ENCODE measurements around the gene CEBPB.

GRCh38 chr20:50216543-50217206 lies 26.0 kb downstream of the CEBPB start:
- TF ChIP-seq, protein P1, sequence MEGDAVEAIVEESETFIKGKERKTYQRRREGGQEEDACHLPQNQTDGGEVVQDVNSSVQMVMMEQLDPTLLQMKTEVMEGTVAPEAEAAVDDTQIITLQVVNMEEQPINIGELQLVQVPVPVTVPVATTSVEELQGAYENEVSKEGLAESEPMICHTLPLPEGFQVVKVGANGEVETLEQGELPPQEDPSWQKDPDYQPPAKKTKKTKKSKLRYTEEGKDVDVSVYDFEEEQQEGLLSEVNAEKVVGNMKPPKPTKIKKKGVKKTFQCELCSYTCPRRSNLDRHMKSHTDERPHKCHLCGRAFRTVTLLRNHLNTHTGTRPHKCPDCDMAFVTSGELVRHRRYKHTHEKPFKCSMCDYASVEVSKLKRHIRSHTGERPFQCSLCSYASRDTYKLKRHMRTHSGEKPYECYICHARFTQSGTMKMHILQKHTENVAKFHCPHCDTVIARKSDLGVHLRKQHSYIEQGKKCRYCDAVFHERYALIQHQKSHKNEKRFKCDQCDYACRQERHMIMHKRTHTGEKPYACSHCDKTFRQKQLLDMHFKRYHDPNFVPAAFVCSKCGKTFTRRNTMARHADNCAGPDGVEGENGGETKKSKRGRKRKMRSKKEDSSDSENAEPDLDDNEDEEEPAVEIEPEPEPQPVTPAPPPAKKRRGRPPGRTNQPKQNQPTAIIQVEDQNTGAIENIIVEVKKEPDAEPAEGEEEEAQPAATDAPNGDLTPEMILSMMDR (IDR thresholded peaks at IDR 0.05; ENCODE audit: insufficient read depth, low read depth, low read length): no peak
- no peak for TF ChIP-seq EZH2 (IDR thresholded peaks at IDR 0.05; ENCODE audit: insufficient read depth, low read length)

Measured in astrocyte (in vitro differentiated cells and primary cell).